Naive thymus-derived CD4-positive, alpha-beta T cell (primary cell): ENCODE results near the gene NPBWR2. TPM values are rescaled to one million over a fixed set of nuclear protein-coding genes. Genes with fewer than 3 reads are reported as not detected.

Experiments
- ATAC-seq: fragments of 150-1000 bp; cut with Tn5 transposase; 2 replicates; pipeline ENCODE4 v1.10.0; 2021; ENCODE audit warnings: mild to moderate bottlenecking, moderate library complexity
- CTCF ChIA-PET: fragments of 350-600 bp; sonication (Branson Sonifier 250); formaldehyde crosslinking; loops from one replicate; lab custom pipeline; 2021; ENCODE audit warnings: antibody characterized with exemption; lab: Charles Lee
- POLR2A ChIA-PET: fragments of 350-600 bp; sonication (Branson Sonifier 250); formaldehyde crosslinking; loops from one replicate; lab custom pipeline; 2021; ENCODE audit warnings: antibody characterized with exemption, inconsistent platforms; lab: Charles Lee
- DNase-seq, 9 donors: peaks; one replicate each; pipeline versions ENCODE4 v3.0.0 to v3.0.0-alpha.2; 2020 to 2022; ENCODE audit warnings: mixed read lengths in 1 of 9
- H3K27ac ChIP-seq: one replicate; pipeline ENCODE4 v1.7.0; 2013; ENCODE audit warnings: mild to moderate bottlenecking, low read depth, low read length, moderate library complexity
- H3K27me3 ChIP-seq, 2 donors: one replicate each; pipeline ENCODE4 v1.7.0; 2013; ENCODE audit warnings: low read length in 2 of 2, mild to moderate bottlenecking in 2 of 2, moderate library complexity in 2 of 2; ENCODE audit not compliant: control insufficient read depth in 2 of 2, insufficient read depth in 2 of 2
- H3K36me3 ChIP-seq, 3 experiments: 1 replicate in 2 of 3; 2 replicates in 1 of 3; pipeline ENCODE4 v1.7.0; 2013; ENCODE audit warnings: low read length in 3 of 3, mild to moderate bottlenecking in 3 of 3, moderate library complexity in 1 of 3; ENCODE audit not compliant: insufficient read depth in 3 of 3, control insufficient read depth in 2 of 3
- H3K4me1 ChIP-seq, 2 donors: one replicate each; pipeline ENCODE4 v1.7.0; 2013; ENCODE audit warnings: low read length in 2 of 2, mild to moderate bottlenecking in 2 of 2, moderate library complexity in 1 of 2; ENCODE audit not compliant: control insufficient read depth in 2 of 2, insufficient read depth in 2 of 2
- H3K4me3 ChIP-seq: 2 replicates; pipeline ENCODE4 v1.7.0; 2013; ENCODE audit warnings: mild to moderate bottlenecking, low read length
- H3K9me3 ChIP-seq, 3 experiments: 1 replicate in 2 of 3; 2 replicates in 1 of 3; pipeline ENCODE4 v1.7.0; 2013; ENCODE audit warnings: low read length in 3 of 3; ENCODE audit not compliant: control insufficient read depth in 2 of 3
- H3K27ac Mint-ChIP-seq, 9 donors: one replicate each; pipeline ENCODE4 v1.8.0; 2020 to 2022; ENCODE audit warnings: mixed read lengths in 9 of 9, mild to moderate bottlenecking in 8 of 9, moderate library complexity in 5 of 9, inconsistent platforms in 2 of 9
- H3K27me3 Mint-ChIP-seq, 5 donors: one replicate each; pipeline ENCODE4 v1.8.0; 2021 to 2022; ENCODE audit warnings: mixed read lengths in 5 of 5, mild to moderate bottlenecking in 1 of 5
- H3K36me3 Mint-ChIP-seq, 5 donors: one replicate each; pipeline ENCODE4 v1.8.0; 2020 to 2022; ENCODE audit warnings: mixed read lengths in 5 of 5, mild to moderate bottlenecking in 3 of 5, inconsistent platforms in 1 of 5
- H3K4me1 Mint-ChIP-seq, 7 donors: one replicate each; pipeline ENCODE4 v1.8.0; 2020 to 2022; ENCODE audit warnings: mixed read lengths in 7 of 7, mild to moderate bottlenecking in 3 of 7, inconsistent platforms in 1 of 7
- H3K4me3 Mint-ChIP-seq, 10 donors: one replicate each; pipeline ENCODE4 v1.8.0; 2020 to 2022; ENCODE audit warnings: mild to moderate bottlenecking in 10 of 10, mixed read lengths in 10 of 10, moderate library complexity in 6 of 10, inconsistent platforms in 2 of 10
- H3K9me3 Mint-ChIP-seq, 11 donors: one replicate each; pipeline ENCODE4 v1.8.0; 2020 to 2022; ENCODE audit warnings: mixed read lengths in 11 of 11, mild to moderate bottlenecking in 4 of 11, inconsistent platforms in 1 of 11, moderate library complexity in 1 of 11
- intact Hi-C, 2 donors: fragments of 100-400 bp; cut with micrococcal nuclease; formaldehyde crosslinking; loops; one replicate each; pipeline ENCODE4 v1.15.1; 2023
- polyA plus RNA-seq, 2 donors: library from polyadenylated mRNA; unstranded; fragments of 300-500 nt; fragmentation: Illumina TruSeq; gene quantifications; one replicate each; pipeline ENCODE4 v1.2.3, GENCODE V29; 2021
- total RNA-seq, 6 experiments: library from RNA in 5 of 6; stranded (reverse) in 5 of 6; gene quantifications; 1 replicate in 5 of 6; 2 replicates in 1 of 6; pipeline ENCODE4 v1.2.3 and lab custom pipeline; 2021 to 2026

Gene NPBWR2
- total and polyA plus RNA-seq, 7 experiments from 2014 or later: not detected

DNA sequence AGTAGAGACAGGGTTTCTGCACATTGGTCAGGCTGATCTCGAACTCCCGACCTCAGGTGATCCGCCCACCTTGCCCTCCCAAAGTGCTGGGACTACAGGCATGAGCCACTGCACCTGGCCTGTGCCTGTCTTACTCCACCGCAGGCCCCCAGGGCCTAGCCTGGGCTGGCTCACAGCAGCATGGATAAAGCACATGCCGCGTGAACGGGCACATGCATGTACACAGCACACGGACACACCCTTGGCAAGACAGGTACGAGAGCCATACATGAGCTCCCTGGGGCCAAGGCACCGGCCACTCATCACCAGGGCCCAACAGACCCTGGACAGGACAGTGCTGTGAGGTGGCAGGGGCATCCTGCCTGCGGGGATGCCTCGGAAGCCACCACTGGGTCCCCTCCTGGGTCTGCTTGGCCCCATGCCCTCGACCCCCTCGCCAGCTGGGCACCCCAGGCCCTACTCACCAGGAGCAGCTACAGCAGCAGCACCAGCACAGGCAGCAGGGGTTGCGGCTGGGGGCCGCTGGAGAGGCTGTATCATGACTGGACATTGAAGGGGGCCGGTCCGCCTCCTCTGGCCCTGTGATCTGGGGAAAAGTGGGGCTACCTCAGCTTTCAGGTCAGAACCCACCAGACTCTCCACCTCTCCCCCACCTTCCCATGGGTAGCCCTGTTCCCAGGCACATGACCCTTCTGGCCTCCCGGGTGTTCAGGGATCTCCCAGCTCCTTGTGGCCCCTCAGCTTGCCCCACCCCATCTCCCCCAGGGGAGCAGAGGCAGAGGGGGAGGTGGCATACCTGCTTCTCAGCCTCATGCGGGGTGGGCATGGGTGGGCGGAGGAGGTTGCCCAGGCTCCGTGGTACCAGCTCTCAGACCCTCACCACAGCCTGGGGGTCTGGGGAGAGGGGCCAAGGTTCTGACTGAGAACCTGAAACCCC, 31.0 kb downstream of the NPBWR2 start:
- H3K27ac ChIP-seq: peak overlapping the region; percentile 79
- Mint-ChIP-seq H3K36me3 (peaks cover 0 to 12% (median 0%) of the 10 kb centered on the region in 5 donors), H3K9me3 (no peaks in the 10 kb centered on the region), H3K27me3 (no peaks in the 10 kb centered on the region), H3K4me3 (peak overlapping the region in 7 of 10 donors; percentile 20 to 96 (median 81)), H3K4me1 (peaks cover 6 to 36% (median 20%) of the 10 kb centered on the region in 7 donors), H3K27ac (peak overlapping the region in 6 of 9 donors; percentile 38 to 86 (median 67))
- ATAC-seq (no peak), DNase-seq (no peak)
- no peaks in the 10 kb centered on the region for H3K9me3 ChIP-seq
- intact Hi-C loops: loop anchor here in 1 of 2 donors (5.0 kb wide), 1 partner anchor 539 kb away; the partner anchor contains the start of gene PTK6
- ChIA-PET POLR2A (interaction anchor here (0.6 to 6.6 kb wide), 4 partner anchors 12 to 43 kb away, joined by 3 to 83 read pairs (median 4); partner anchors contain the start of gene TCEA2), CTCF (interaction anchor here (0.9 kb wide), 1 partner anchor 37 kb away, joined by 4 read pairs; no protein-coding TSS in a partner anchor)
- H3K36me3 ChIP-seq: peaks cover 0 to 50% (median 0%) of the 10 kb centered on the region in 3 experiments
- no peaks in the 10 kb centered on the region for H3K27me3 ChIP-seq
- H3K4me3 ChIP-seq: peak overlapping the region; percentile 89
- H3K4me1 ChIP-seq: peaks cover 12% of the 10 kb centered on the region in 2 donors

DNA sequence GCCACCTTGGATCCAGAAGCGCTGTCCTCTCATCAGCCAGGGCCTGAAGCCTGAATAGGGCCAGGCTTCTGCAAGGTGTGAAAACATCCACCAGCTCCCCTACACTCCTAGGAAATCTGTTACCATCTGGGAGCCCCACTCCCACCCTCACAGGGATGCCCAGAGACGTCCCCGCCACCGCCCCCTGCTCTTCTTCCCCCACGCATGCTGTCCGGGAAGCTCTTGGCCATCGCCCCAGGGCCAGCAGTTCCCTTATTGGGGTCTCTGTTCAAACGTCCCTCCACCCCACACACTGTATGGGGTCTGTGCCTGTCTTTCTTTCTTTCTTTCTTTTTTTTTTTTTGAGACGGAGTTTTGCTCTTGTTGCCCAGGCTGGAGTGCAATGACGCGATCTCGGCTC, 31.8 kb downstream of the NPBWR2 start:
- Histone ChIP-seq H3K4me1 (peaks cover 12% of the 10 kb centered on the region in 2 donors), H3K27me3 (no peaks in the 10 kb centered on the region), H3K27ac (peak overlapping the region; percentile 12), H3K9me3 (no peaks in the 10 kb centered on the region), H3K36me3 (peaks cover 0 to 50% (median 0%) of the 10 kb centered on the region in 3 experiments), H3K4me3 (no peak overlapping the region)
- H3K4me3 Mint-ChIP-seq: peak overlapping the region in 2 of 10 donors; percentile 29 to 94
- ChIA-PET CTCF (no interaction called here), POLR2A (interaction anchor here (0.8 to 6.6 kb wide), 2 partner anchors 12 to 45 kb away, joined by 3 to 83 read pairs; partner anchors contain the start of gene TCEA2)
- H3K9me3 Mint-ChIP-seq: no peaks in the 10 kb centered on the region
- ATAC-seq: no peak
- H3K36me3 Mint-ChIP-seq: peaks cover 0 to 12% (median 0%) of the 10 kb centered on the region in 5 donors
- peaks cover 2 to 31% (median 17%) of the 10 kb centered on the region in 7 donors for H3K4me1 Mint-ChIP-seq
- H3K27ac Mint-ChIP-seq: peak overlapping the region in 3 of 9 donors; percentile 20 to 52 (median 49)
- DNase-seq: no peak
- intact Hi-C loops: loop anchor here in 1 of 2 donors (5.0 kb wide), 1 partner anchor 538 kb away; the partner anchor contains the start of gene PTK6
- H3K27me3 Mint-ChIP-seq: no peaks in the 10 kb centered on the region

DNA sequence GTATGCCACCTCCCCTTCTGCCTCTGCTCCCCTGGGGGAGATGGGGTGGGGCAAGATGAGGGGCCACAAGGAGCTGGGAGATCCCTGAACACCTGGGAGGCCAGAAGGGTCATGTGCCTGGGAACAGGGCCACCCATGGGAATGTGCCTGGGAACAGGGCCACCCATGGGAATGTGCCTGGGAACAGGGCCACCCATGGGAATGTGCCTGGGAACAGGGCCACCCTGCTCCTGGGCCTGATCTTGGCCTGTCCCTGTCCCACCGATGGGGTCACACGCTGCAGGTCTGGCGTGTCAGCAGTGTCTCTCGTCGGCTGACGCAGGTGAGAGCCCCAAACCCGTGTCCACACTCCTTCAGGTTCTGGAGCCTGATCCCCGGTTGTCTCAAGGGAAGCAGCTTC, 32.4 kb downstream of the NPBWR2 start:
- H3K4me1 ChIP-seq: peaks cover 12 to 13% of the 10 kb centered on the region in 2 donors
- no peaks in the 10 kb centered on the region for H3K9me3 Mint-ChIP-seq
- H3K4me3 ChIP-seq: no peak overlapping the region
- H3K27me3 Mint-ChIP-seq: no peaks in the 10 kb centered on the region
- H3K27me3 ChIP-seq: no peaks in the 10 kb centered on the region
- POLR2A ChIA-PET: interaction anchor here (0.8 to 6.6 kb wide), 2 partner anchors 11 to 46 kb away, joined by 3 to 83 read pairs; partner anchors contain the start of gene TCEA2
- peaks cover 0 to 50% (median 0%) of the 10 kb centered on the region in 3 experiments for H3K36me3 ChIP-seq
- CTCF ChIA-PET: no interaction called here
- ATAC-seq: no peak
- H3K4me3 Mint-ChIP-seq: peak overlapping the region in 1 of 10 donors; percentile 94
- peaks cover 0 to 12% (median 0%) of the 10 kb centered on the region in 5 donors for H3K36me3 Mint-ChIP-seq
- intact Hi-C loops: loop anchor here in 1 of 2 donors (5.0 kb wide), 1 partner anchor 538 kb away; the partner anchor contains the start of gene PTK6
- H3K4me1 Mint-ChIP-seq: peaks cover 0 to 27% (median 12%) of the 10 kb centered on the region in 7 donors
- H3K9me3 ChIP-seq: no peaks in the 10 kb centered on the region
- peak overlapping the region in 1 of 9 donors; percentile 52 for H3K27ac Mint-ChIP-seq
- H3K27ac ChIP-seq: no peak overlapping the region
- DNase-seq: no peak

DNA sequence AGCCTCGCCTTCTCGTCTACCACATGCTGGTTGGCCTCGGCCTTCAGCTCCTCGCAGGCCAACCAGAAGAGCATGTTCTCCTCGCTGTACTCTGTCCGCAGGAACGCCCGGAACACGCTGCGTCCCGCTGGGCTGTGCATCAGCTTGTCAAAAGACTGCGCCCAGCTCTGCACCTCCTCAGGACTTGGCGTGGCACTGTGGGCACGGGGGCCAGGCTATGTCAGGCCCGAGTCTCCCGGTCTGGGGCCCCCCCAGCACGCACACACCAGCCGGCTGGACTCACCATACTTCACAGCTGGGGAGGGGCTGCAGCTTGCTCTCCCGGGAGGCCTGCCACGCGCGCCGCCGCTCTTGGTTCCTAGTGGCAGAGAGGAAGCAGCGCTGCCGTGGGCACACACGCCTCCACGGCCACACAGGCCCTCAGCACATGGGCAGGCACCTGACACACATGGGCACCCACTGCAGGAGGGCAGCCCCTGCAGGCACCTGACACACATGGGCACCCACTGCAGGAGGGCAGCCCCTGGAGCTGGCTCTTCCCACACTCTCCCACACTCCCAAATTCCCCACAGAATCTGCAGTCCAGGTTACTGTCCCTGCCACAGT, 33.1 kb downstream of the NPBWR2 start:
- Histone ChIP-seq H3K4me3 (no peak overlapping the region), H3K27me3 (no peaks in the 10 kb centered on the region), H3K27ac (no peak overlapping the region), H3K36me3 (peaks cover 0 to 49% (median 0%) of the 10 kb centered on the region in 3 experiments), H3K9me3 (no peaks in the 10 kb centered on the region), H3K4me1 (peaks cover 12 to 20% of the 10 kb centered on the region in 2 donors)
- ChIA-PET CTCF (interaction anchor here (0.6 kb wide), 1 partner anchor 49 kb away, joined by 5 read pairs; no protein-coding TSS in a partner anchor), POLR2A (interaction anchor here (6.6 kb wide), 1 partner anchor 10 kb away, joined by 83 read pairs; the partner anchor contains the start of gene TCEA2)
- Mint-ChIP-seq H3K36me3 (peaks cover 0 to 12% (median 0%) of the 10 kb centered on the region in 5 donors), H3K27me3 (no peaks in the 10 kb centered on the region), H3K4me1 (peaks cover 0 to 27% (median 12%) of the 10 kb centered on the region in 7 donors), H3K27ac (peak overlapping the region in 1 of 9 donors; percentile 21), H3K9me3 (no peaks in the 10 kb centered on the region), H3K4me3 (no peak overlapping the region)
- ATAC-seq (no peak), DNase-seq (no peak)
- intact Hi-C loops: no loop called here

DNA sequence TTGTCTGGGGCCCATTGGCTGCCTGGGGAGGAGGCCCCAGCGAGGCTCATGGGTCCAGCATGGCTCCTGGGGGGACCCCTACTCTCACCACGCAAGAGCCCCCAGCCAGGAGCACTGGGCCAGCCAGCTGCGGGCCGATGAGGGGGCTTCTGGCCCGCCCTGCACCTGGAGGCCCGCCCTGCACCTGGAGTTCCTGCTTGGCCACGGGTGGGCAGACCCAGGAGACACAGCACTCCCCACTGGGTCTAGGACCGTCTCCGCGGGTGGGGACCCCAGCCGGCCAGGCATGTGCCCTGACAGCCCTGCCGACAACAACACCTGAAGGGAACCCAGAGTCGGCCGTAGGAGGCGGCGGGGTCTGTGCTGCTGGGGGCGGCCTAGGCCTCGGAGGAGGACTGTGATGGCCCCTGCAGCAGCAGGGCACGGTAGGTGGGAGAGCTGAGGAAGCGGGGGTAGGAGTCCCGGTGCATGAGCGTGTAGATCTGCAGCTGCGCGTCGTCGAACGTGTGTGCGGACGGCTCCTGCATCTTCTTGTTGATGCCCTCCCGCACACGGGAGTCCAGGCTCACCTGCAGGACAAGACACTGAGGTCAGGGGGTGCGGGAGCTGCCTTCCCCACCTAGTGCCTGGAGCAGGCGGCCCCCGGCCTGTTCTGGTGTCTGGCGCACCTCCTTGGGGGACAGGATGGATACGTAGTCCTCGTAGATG, 33.7 kb downstream of the NPBWR2 start:
- Histone ChIP-seq H3K4me3 (no peak overlapping the region), H3K27me3 (no peaks in the 10 kb centered on the region), H3K27ac (no peak overlapping the region), H3K36me3 (peaks cover 0 to 45% (median 0%) of the 10 kb centered on the region in 3 experiments), H3K4me1 (peaks cover 12 to 23% of the 10 kb centered on the region in 2 donors), H3K9me3 (no peaks in the 10 kb centered on the region)
- no peak for DNase-seq
- H3K27me3 Mint-ChIP-seq: no peaks in the 10 kb centered on the region
- POLR2A ChIA-PET: interaction anchor here (0.6 to 0.7 kb wide), 2 partner anchors 30 to 49 kb away, joined by 3 read pairs; no protein-coding TSS in a partner anchor
- no peaks in the 10 kb centered on the region for H3K9me3 Mint-ChIP-seq
- peaks cover 0 to 8% (median 0%) of the 10 kb centered on the region in 5 donors for H3K36me3 Mint-ChIP-seq
- H3K27ac Mint-ChIP-seq: peak overlapping the region in 3 of 9 donors; percentile 21 to 38 (median 24)
- intact Hi-C loops: no loop called here
- H3K4me1 Mint-ChIP-seq: peaks cover 0 to 31% (median 15%) of the 10 kb centered on the region in 7 donors
- no peak for ATAC-seq
- CTCF ChIA-PET: interaction anchor here (0.6 kb wide), 1 partner anchor 50 kb away, joined by 5 read pairs; no protein-coding TSS in a partner anchor
- H3K4me3 Mint-ChIP-seq: no peak overlapping the region
